HepG2 (cell line): ENCODE data around the gene DGKB.

ENCODE experiments used
- CBX2 ChIP-seq, 2 experiments: fragments of 200-600 bp in 1 of 2; sonication (generic); formaldehyde crosslinking in 1 of 2; IDR thresholded peaks; 2 replicates each; pipeline versions ENCODE4 v1.7.0 to v1.8.1; 2018 to 2022; ENCODE audit warnings: low read depth in 2 of 2, low read length in 1 of 2, mild to moderate bottlenecking in 1 of 2, missing genetic modification reagents in 1 of 2
- CEBPB ChIP-seq: IDR thresholded peaks from 2 replicates; pipeline ENCODE4 v1.6.1; 2011; ENCODE audit warnings: low read depth, low read length, improper control_type of control experiment, borderline replicate concordance
- CTCF ChIP-seq: sonication (generic); formaldehyde crosslinking; IDR thresholded peaks from 2 replicates; pipeline ENCODE4 v1.5.0; 2020; ENCODE audit warnings: mild to moderate bottlenecking, missing genetic modification reagents, moderate library complexity
- POLR2A ChIP-seq, 2 experiments: IDR thresholded peaks; 2 replicates each; pipeline ENCODE4 v1.6.1; 2011; ENCODE audit warnings: low read depth in 2 of 2, low read length in 2 of 2, mild to moderate bottlenecking in 1 of 2, moderate library complexity in 1 of 2; ENCODE audit not compliant: insufficient read depth in 1 of 2
- ZNF367 ChIP-seq: sonication (generic); formaldehyde crosslinking; IDR thresholded peaks from 2 replicates; pipeline ENCODE4 v1.4.0; 2020; ENCODE audit warnings: missing genetic modification reagents, borderline replicate concordance

DNA sequence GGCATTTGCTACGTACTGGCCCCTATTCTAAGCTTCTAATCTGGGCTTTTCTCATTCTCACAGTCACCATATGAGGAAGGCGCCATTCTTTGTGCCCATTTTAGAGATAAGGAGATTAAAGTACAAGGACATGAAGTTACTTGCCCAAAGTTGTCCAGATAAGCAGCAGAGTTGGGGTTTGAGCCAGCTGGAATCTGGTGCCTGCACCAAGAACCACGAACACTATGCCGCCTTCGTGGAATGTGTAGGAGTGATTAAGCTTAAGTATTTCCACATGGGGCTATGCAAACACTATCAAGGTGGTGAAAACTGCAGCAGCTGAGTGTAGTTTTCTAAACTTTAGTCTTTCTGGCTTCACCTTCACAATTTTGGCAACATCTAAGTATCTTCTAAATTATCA is 570.4 kb downstream of the DGKB start:
- TF ChIP-seq CBX2 (IDR thresholded peaks at IDR 0.05; ENCODE audit: low read depth, low read length) (no peak), CBX2 (CRISPR knock-in tag; IDR thresholded peaks at IDR 0.05; ENCODE audit: low read depth) (no peak), CTCF (CRISPR knock-in tag) (no peak), POLR2A (IDR thresholded peaks at IDR 0.05; ENCODE audit: insufficient read depth in 1 of 2, low read depth in 2 of 2, low read length in 2 of 2) (no peak), ZNF367 (CRISPR knock-in tag) (no peak), CEBPB (no peak)
